Mucosa of rectum (tissue), 2 donors: Measurements from ENCODE around the gene CDH15.

Experiments
- H3K27ac ChIP-seq, 2 donors: one replicate each; pipeline ENCODE4 v1.7.0; 2013; ENCODE audit warnings: inconsistent platforms in 2 of 2, low read depth in 2 of 2, low read length in 2 of 2
- H3K27me3 ChIP-seq, 2 donors: one replicate each; pipeline ENCODE4 v1.7.0; 2013; ENCODE audit warnings: low read length in 2 of 2; ENCODE audit not compliant: control insufficient read depth in 2 of 2, insufficient read depth in 2 of 2
- H3K36me3 ChIP-seq, 2 donors: one replicate each; pipeline ENCODE4 v1.7.0; 2013; ENCODE audit warnings: low read length in 2 of 2; ENCODE audit not compliant: control insufficient read depth in 2 of 2, insufficient read depth in 2 of 2
- H3K4me1 ChIP-seq, 2 donors: one replicate each; pipeline ENCODE4 v1.7.0; 2013; ENCODE audit warnings: low read length in 2 of 2, mild to moderate bottlenecking in 1 of 2; ENCODE audit not compliant: control insufficient read depth in 2 of 2, insufficient read depth in 2 of 2
- H3K4me3 ChIP-seq, 2 donors: one replicate each; pipeline ENCODE4 v1.7.0; 2013; ENCODE audit warnings: low read length in 2 of 2
- H3K9ac ChIP-seq, 2 donors: one replicate each; pipeline ENCODE4 v1.7.0; 2013; ENCODE audit warnings: low read length in 2 of 2, low read depth in 1 of 2, mild to moderate bottlenecking in 1 of 2
- H3K9me3 ChIP-seq, 2 donors: one replicate each; pipeline ENCODE4 v1.7.0; 2013; ENCODE audit warnings: low read length in 2 of 2; ENCODE audit not compliant: control insufficient read depth in 2 of 2
- donor health status: healthy.
- donor health status: Normal muscosa, but diverticular disease.

CDH15 gene

GRCh38 chr16:89155851-89156739 lies 15.5 kb upstream of the CDH15 start:
- Histone ChIP-seq H3K36me3 (peaks cover 3 to 5% of the 10 kb centered on the region in 2 donors), H3K4me1 (peaks cover 6 to 7% of the 10 kb centered on the region in 2 donors), H3K27ac (no peak overlapping the region), H3K9me3 (no peaks in the 10 kb centered on the region), H3K4me3 (no peak overlapping the region), H3K9ac (no peak overlapping the region), H3K27me3 (peaks cover 5 to 8% of the 10 kb centered on the region in 2 donors)

GRCh38 chr16:89156740-89157645 lies 14.6 kb upstream of the CDH15 start:
- no peak overlapping the region for H3K9ac ChIP-seq
- H3K36me3 ChIP-seq: peaks cover 0 to 1% of the 10 kb centered on the region in 2 donors
- peaks cover 5 to 8% of the 10 kb centered on the region in 2 donors for H3K27me3 ChIP-seq
- no peaks in the 10 kb centered on the region for H3K9me3 ChIP-seq
- H3K4me1 ChIP-seq: peaks cover 6 to 7% of the 10 kb centered on the region in 2 donors
- H3K4me3 ChIP-seq: no peak overlapping the region
- no peak overlapping the region for H3K27ac ChIP-seq

DNA sequence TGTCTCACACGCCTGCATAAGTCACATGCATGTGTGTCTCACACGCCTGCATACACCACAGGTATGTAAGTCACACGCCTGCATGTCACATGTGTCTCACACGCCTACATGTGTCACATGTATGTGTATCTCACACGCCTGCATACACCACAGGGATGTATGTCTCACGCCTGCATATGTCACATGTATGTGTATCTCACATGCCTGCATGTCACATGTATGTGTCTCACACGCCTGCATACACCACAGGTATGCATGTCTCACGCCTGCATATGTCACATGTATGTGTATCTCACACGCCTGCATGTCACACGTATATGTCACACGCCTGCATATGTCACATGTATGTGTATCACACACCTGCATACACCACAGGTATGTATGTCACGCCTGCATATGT lies 13.8 kb upstream of the CDH15 start:
- Histone ChIP-seq H3K27me3 (peaks cover 5 to 8% of the 10 kb centered on the region in 2 donors), H3K36me3 (no peaks in the 10 kb centered on the region), H3K4me3 (no peak overlapping the region), H3K9me3 (no peaks in the 10 kb centered on the region), H3K27ac (no peak overlapping the region), H3K9ac (no peak overlapping the region), H3K4me1 (peaks cover 6 to 7% of the 10 kb centered on the region in 2 donors)

GRCh38 chr16:89159066-89159849 lies 12.3 kb upstream of the CDH15 start:
- Histone ChIP-seq H3K4me1 (peaks cover 7 to 9% of the 10 kb centered on the region in 2 donors), H3K9ac (no peak overlapping the region)

GRCh38 chr16:89159850-89160354 lies 11.6 kb upstream of the CDH15 start:
- H3K27ac ChIP-seq: no peak overlapping the region
- no peaks in the 10 kb centered on the region for H3K36me3 ChIP-seq

More at GRCh38 chr16:89159066-89159849, 12.3 kb upstream of the CDH15 start:
- H3K27ac ChIP-seq: no peak overlapping the region
- no peaks in the 10 kb centered on the region for H3K36me3 ChIP-seq
- H3K27me3 ChIP-seq: peaks cover 5 to 8% of the 10 kb centered on the region in 2 donors
- no peak overlapping the region for H3K4me3 ChIP-seq
- no peaks in the 10 kb centered on the region for H3K9me3 ChIP-seq

DNA sequence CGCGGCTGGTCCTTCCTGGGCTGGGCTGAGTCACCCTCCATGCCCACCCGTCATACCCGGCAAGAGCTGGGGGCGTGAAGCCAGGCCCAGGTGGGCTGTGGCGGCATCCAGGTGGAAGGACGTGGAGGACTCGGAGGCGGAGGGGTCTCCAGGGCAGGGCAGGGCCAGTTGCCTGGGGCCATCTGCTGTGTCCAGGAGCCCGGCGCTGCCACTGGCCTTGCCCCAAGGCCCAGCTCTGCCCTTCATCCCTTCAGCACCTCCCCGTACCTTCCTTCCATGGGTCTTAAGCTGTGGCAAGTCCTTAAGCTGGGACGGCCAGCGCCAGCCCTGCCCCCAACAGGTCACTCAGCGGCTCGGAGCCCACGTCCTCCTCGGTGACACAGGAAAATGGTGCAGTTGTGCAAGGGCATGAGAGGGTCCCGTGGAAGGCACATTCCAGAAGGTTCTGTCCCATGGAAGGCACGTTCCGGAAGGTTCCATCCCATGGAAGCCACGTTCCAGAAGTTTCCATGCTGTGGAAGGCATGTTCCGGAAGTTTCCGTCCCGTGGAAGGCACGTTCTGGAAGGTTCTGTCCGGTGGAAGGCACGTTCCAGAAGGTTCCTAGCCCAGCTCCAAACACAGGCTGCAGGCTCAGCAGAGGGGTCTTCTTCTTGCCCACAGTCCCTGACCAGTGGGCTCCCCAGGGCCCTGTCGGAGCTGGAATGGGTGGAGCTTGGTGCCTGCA lies 10.4 kb upstream of the CDH15 start:
- Histone ChIP-seq H3K27ac (no peak overlapping the region), H3K9me3 (no peaks in the 10 kb centered on the region), H3K9ac (no peak overlapping the region), H3K36me3 (no peaks in the 10 kb centered on the region), H3K27me3 (peaks cover 5 to 8% of the 10 kb centered on the region in 2 donors), H3K4me1 (peaks cover 0 to 3% of the 10 kb centered on the region in 2 donors), H3K4me3 (no peak overlapping the region)

More at GRCh38 chr16:89159850-89160354, 11.6 kb upstream of the CDH15 start:
- Histone ChIP-seq H3K9me3 (no peaks in the 10 kb centered on the region), H3K4me1 (peaks cover 7 to 9% of the 10 kb centered on the region in 2 donors), H3K4me3 (no peak overlapping the region), H3K27me3 (peaks cover 5 to 8% of the 10 kb centered on the region in 2 donors), H3K9ac (no peak overlapping the region)

DNA sequence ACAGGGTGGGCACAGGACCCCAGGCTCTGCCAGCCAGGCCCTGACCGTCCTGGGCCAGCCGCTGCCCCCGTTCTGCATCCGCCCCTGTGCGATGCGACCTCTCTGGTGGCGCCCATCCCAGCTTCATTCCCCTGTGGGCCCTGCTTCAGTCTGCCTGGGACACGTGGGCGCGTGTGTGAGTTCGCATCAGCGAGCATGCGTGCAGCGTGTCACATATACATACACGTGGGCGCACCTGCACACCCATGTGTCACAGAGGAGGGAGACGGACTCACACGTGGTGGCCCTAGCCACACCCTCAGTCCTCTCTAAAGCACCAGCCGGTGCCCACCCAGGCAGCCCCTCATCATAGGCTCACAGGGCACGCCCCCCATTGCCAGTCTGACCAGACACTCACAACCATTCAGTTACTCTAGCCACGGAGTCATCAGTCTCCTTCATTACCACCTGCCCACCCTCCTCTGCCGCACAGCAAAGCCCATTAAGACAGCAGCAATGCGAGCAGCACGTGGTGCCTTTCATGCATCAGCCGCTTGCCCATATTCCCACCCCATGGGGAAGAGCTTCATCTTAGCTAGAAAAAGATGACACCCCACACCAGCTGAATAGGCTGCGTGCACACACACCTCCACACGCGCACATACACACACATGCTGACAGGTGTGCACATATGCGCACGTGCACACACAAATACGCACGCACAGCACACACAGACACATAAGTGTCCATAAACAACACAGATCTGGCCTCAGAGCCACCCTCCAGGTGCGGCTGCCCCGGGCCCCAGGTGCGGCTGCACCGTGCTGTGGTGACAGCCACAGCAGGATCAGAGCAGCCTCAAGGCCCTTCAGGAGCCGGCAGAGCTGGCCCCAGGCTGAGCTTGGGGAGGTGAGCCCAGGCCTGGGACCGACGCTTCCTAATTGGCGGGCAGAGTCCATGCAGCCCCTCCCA lies 9.5 kb upstream of the CDH15 start:
- Histone ChIP-seq H3K9ac (no peak overlapping the region), H3K4me3 (no peak overlapping the region), H3K27me3 (peaks cover 1 to 3% of the 10 kb centered on the region in 2 donors), H3K36me3 (no peaks in the 10 kb centered on the region), H3K4me1 (peaks cover 1 to 4% of the 10 kb centered on the region in 2 donors), H3K9me3 (no peaks in the 10 kb centered on the region), H3K27ac (no peak overlapping the region)

DNA sequence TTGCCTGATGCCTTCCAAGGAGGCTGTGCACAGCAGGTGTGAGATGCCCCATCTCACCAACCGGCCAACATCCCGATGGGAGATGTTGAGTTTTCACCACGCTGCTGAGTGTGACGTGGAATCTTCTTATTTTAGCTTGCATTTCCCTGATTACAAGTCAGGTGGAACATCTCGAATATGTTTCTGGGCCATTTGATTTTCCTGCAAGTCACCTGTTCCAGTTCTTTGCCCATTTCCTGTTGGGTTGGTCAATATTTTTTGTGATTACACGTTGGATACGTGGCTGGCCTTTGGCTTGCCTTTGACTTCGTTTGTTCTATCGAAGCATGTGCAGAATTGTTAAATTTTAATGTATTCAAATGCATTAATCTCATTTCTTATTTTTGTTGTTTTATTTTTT lies 8.3 kb upstream of the CDH15 start:
- Histone ChIP-seq H3K9me3 (no peaks in the 10 kb centered on the region), H3K4me3 (no peak overlapping the region), H3K36me3 (no peaks in the 10 kb centered on the region), H3K27ac (no peak overlapping the region), H3K4me1 (peaks cover 5 to 8% of the 10 kb centered on the region in 2 donors), H3K9ac (no peak overlapping the region), H3K27me3 (peaks cover 0 to 3% of the 10 kb centered on the region in 2 donors)
